MCF 10A (cell line): ENCODE results near the gene LCP1. TPM values are rescaled to one million over a fixed set of nuclear protein-coding genes. Genes with fewer than 3 reads are reported as not detected.

ENCODE experiments used
- BruUV-seq: library from RNA; stranded (reverse); fragments of 400-500 nt; replicated peaks from 2 replicates; lab custom pipeline; 2021; lab: Mats Ljungman, UMichigan
- CTCF ChIA-PET: fragments of 300-600 bp; sonication (Branson Sonifier 250); formaldehyde crosslinking; extraction: SDS; loops from one replicate; lab custom pipeline; 2021; ENCODE audit warnings: antibody characterized with exemption, inconsistent platforms; lab: Yijun Ruan, JAX
- POLR2A ChIA-PET: fragments of 300-600, 350-650 bp; sonication (Branson Sonifier 250); formaldehyde crosslinking; extraction: SDS; loops from one replicate; lab custom pipeline; 2020; ENCODE audit warnings: antibody characterized with exemption, inconsistent platforms; lab: Yijun Ruan, JAX
- DNase-seq: peaks from one replicate; pipeline ENCODE4 v3.0.0-alpha.2; 2018; ENCODE audit not compliant: unreplicated experiment
- H3K27ac Mint-ChIP-seq: one replicate; pipeline ENCODE4 v1.8.0; 2022; ENCODE audit warnings: mild to moderate bottlenecking, low read depth, mixed read lengths; ENCODE audit not compliant: unreplicated experiment
- H3K27me3 Mint-ChIP-seq: one replicate; pipeline ENCODE4 v1.8.0; 2022; ENCODE audit warnings: mixed read lengths; ENCODE audit not compliant: insufficient read depth, unreplicated experiment
- H3K36me3 Mint-ChIP-seq: one replicate; pipeline ENCODE4 v1.8.0; 2022; ENCODE audit warnings: mild to moderate bottlenecking, moderate library complexity, mixed read lengths; ENCODE audit not compliant: insufficient read depth, unreplicated experiment
- H3K4me1 Mint-ChIP-seq: one replicate; pipeline ENCODE4 v1.8.0; 2022; ENCODE audit warnings: mixed read lengths; ENCODE audit not compliant: insufficient read depth, unreplicated experiment
- H3K4me3 Mint-ChIP-seq: one replicate; pipeline ENCODE4 v1.8.0; 2022; ENCODE audit warnings: mild to moderate bottlenecking, moderate library complexity, mixed read lengths; ENCODE audit not compliant: unreplicated experiment
- H3K9me3 Mint-ChIP-seq: one replicate; pipeline ENCODE4 v1.8.0; 2022; ENCODE audit warnings: mixed read lengths; ENCODE audit not compliant: unreplicated experiment
- intact Hi-C: fragments of 100-400 bp; cut with micrococcal nuclease; formaldehyde crosslinking; loops from 2 replicates; pipeline ENCODE4 v1.14.1; 2022
- total RNA-seq: library from RNA; stranded (reverse); gene quantifications from 2 replicates; pipeline ENCODE4 v1.2.3, GENCODE V29; 2022
- TF ChIP-seq, protein P1 (sequence below): fragments of 200-600 bp; IDR thresholded peaks from one replicate; pipeline ENCODE4 v1.8.0; 2022; ENCODE audit warnings: antibody characterized with exemption, mild to moderate bottlenecking; ENCODE audit not compliant: unreplicated experiment

LCP1 gene
- total RNA-seq, 1 experiment from 2014 or later = 0.89 TPM

DNA sequence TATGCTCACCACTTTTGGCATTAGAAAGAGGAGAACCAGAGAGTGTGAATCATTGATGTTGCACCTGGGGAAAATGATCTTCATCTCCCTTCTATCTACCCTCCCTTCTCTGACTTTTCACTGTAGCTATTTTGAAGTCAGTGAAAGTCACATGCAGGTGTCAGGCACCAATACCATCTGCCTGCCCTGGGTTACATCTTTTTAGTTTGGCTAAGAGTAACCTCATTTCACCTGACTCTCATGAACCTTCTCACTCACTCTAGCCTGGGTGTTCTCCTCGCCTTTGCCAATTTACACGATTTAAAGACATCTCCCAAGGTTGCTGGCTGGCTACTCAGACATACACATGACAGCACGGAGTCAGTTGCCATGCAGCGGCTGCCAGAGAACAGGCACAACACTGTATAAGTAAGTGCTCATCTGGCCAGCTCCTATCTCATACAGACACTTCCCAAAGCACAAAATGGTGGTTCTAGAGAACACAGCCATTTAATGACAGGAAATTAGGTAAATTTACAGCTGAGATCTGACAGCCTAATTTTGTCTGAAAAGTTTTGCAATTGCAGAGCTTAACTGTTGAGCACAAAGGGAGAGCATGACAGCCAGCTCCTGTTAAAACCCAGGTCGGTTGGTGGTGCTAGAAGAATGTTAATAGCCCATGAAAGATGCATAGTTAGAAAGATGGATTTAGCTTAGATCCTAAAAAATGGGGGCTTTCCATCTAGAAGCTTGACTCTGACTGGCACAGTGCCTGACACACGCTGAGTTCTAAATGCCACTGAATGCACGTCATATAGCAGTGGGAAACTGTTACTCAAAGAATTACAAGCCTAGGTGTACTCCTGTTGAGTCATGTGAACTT, 32.5 kb downstream of the LCP1 start:
- peak; percentile 53 for DNase-seq
- H3K27me3 Mint-ChIP-seq = peaks cover 40% of the 10 kb centered on the region

DNA sequence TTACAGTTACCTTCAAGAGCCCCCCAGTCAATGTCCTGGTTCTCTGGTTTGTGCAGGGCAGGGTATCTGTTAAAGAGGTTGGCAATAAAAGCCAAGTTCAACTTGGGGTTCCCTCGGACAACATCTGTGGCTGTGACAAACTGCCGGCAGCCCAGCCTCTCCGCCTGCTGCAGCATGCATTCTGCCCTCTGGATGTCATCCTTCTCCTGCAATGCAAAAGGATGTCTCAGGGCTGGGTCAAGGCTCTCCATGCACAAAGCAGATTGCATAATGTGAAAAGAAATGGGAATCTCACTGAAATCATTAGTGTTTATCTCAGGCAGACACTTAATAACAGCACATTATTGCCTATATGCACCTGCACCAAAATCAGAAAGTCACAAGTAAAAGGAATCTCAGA, 35.1 kb downstream of the LCP1 start:
- BruUV-seq = no TSS peak
- CTCF ChIA-PET = no interaction called here
- DNase-seq = no peak
- H3K27ac Mint-ChIP-seq = no peak overlapping the region
- POLR2A ChIA-PET = no interaction called here
- H3K36me3 Mint-ChIP-seq = no peaks in the 10 kb centered on the region
- H3K27me3 Mint-ChIP-seq = peaks cover 35% of the 10 kb centered on the region
- no peak overlapping the region for H3K4me3 Mint-ChIP-seq
- TF ChIP-seq, protein P1, sequence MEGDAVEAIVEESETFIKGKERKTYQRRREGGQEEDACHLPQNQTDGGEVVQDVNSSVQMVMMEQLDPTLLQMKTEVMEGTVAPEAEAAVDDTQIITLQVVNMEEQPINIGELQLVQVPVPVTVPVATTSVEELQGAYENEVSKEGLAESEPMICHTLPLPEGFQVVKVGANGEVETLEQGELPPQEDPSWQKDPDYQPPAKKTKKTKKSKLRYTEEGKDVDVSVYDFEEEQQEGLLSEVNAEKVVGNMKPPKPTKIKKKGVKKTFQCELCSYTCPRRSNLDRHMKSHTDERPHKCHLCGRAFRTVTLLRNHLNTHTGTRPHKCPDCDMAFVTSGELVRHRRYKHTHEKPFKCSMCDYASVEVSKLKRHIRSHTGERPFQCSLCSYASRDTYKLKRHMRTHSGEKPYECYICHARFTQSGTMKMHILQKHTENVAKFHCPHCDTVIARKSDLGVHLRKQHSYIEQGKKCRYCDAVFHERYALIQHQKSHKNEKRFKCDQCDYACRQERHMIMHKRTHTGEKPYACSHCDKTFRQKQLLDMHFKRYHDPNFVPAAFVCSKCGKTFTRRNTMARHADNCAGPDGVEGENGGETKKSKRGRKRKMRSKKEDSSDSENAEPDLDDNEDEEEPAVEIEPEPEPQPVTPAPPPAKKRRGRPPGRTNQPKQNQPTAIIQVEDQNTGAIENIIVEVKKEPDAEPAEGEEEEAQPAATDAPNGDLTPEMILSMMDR = peak; percentile 24
- no peaks in the 10 kb centered on the region for H3K9me3 Mint-ChIP-seq
- H3K4me1 Mint-ChIP-seq = no peaks in the 10 kb centered on the region
- intact Hi-C loops = loop anchor here (5.0 kb wide), 1 partner anchor 170 kb away; no protein-coding TSS in a partner anchor

More for the DNA sequence above, 32.5 kb downstream of the LCP1 start:
- intact Hi-C loops = loop anchor here (5.0 kb wide), 1 partner anchor 168 kb away; no protein-coding TSS in a partner anchor
- no TSS peak for BruUV-seq
- Mint-ChIP-seq H3K9me3 (no peaks in the 10 kb centered on the region), H3K36me3 (peaks cover 7% of the 10 kb centered on the region), H3K27ac (no peak overlapping the region), H3K4me1 (no peaks in the 10 kb centered on the region), H3K4me3 (no peak overlapping the region)
- TF ChIP-seq, protein P1 = no peak
- CTCF ChIA-PET = interaction anchor here (0.6 to 2.6 kb wide), 5 partner anchors 11 to 358 kb away, joined by 3 to 19 read pairs (median 4); no protein-coding TSS in a partner anchor
- POLR2A ChIA-PET = interaction anchor here (0.5 to 1.7 kb wide), 2 partner anchors 8 to 36 kb away, joined by 3 to 4 read pairs; no protein-coding TSS in a partner anchor

DNA sequence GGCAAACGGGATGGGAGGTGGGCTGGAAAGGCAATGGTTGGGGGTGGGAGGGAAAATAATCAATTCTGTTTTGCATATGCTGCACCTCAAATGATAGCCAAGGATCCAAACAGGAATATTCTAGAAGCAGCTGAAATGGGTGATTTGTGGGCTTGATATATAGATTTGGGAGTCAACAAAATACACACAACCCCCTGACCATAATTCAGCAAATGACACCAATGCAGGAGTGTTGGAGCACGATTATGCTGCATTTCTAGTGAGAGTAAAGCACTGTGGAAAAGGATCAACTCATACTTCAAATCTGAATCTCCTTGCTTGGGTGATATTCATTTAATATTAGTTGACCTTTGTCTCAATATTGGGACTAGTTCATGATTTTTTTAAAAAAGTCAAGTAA, 36.0 kb downstream of the LCP1 start:
- intact Hi-C loops = loop anchor here (5.0 kb wide), 1 partner anchor 171 kb away; no protein-coding TSS in a partner anchor
- TF ChIP-seq, protein P1 = no peak
- Mint-ChIP-seq H3K27ac (no peak overlapping the region), H3K27me3 (peaks cover 35% of the 10 kb centered on the region), H3K36me3 (no peaks in the 10 kb centered on the region), H3K4me1 (no peaks in the 10 kb centered on the region), H3K9me3 (no peaks in the 10 kb centered on the region), H3K4me3 (no peak overlapping the region)
- ChIA-PET CTCF (interaction anchor here (0.6 to 1.2 kb wide), 3 partner anchors 20 to 742 kb away, joined by 3 to 4 read pairs (median 3); no protein-coding TSS in a partner anchor), POLR2A (no interaction called here)
- no peak for DNase-seq
- BruUV-seq = no TSS peak

DNA sequence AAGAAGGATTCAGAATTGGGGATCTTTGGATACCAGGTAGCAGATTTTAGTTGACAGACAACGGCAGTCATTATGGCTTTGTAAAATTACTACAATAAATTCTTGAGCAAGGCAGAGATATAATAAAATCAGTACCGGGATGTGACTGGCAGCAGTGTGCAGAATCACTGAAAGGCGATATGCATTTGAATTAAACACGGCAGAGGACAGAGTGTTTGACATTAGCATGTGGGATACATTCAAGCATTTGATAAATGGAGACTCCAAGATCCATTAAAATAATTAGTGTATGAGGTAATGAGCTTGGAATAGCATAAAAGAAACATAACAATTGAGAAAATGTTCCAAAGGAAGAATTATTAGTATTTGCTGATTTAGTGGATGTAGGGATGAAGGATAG, 36.8 kb downstream of the LCP1 start:
- no peak for DNase-seq
- H3K36me3 Mint-ChIP-seq = no peaks in the 10 kb centered on the region
- ChIA-PET CTCF (interaction anchor here (1.2 kb wide), 2 partner anchors 13 to 144 kb away, joined by 3 read pairs; no protein-coding TSS in a partner anchor), POLR2A (no interaction called here)
- H3K4me1 Mint-ChIP-seq = no peaks in the 10 kb centered on the region
- H3K9me3 Mint-ChIP-seq = no peaks in the 10 kb centered on the region
- no TSS peak for BruUV-seq
- TF ChIP-seq, protein P1 = no peak
- no peak overlapping the region for H3K4me3 Mint-ChIP-seq
- H3K27me3 Mint-ChIP-seq = peaks cover 28% of the 10 kb centered on the region
- intact Hi-C loops = loop anchor here (5.0 kb wide), 1 partner anchor 172 kb away; no protein-coding TSS in a partner anchor
- H3K27ac Mint-ChIP-seq = no peak overlapping the region
